Gastrocnemius medialis (tissue), 4 donors: ENCODE results near the gene GIMAP8. TPM values are rescaled to one million over a fixed set of nuclear protein-coding genes. Genes with fewer than 3 reads are reported as not detected.
A peak's percentile ranks its signal among the peaks of the same experiment; 100 is the strongest.

Source experiments
- ATAC-seq, 2 donors: fragments of 150-250 bp; one replicate each; pipeline ENCODE4 v1.9.1; 2016
- DNase-seq, 2 donors: peaks; one replicate each; pipeline ENCODE4 v3.0.0-alpha.2; 2019
- H3K27ac ChIP-seq, 4 donors: fragments of 200-600 bp; sonication (generic); 1 replicate in 1 of 4; 2 replicates in 3 of 4; pipeline ENCODE4 v1.5.1; 2016 to 2018; ENCODE audit warnings: mild to moderate bottlenecking in 2 of 4, moderate library complexity in 1 of 4
- H3K27me3 ChIP-seq, 3 donors: fragments of 200-600 bp; sonication (generic) in 2 of 3; 1 replicate in 1 of 3; 2 replicates in 2 of 3; pipeline versions ENCODE4 v1.5.1 to v1.6.0; 2016 to 2019; ENCODE audit warnings: mild to moderate bottlenecking in 1 of 3, moderate library complexity in 1 of 3
- H3K36me3 ChIP-seq, 2 donors: fragments of 200-600 bp; sonication (generic) in 1 of 2; one replicate each; pipeline ENCODE4 v1.5.1; 2017 to 2018
- H3K4me1 ChIP-seq, 2 donors: fragments of 200-600 bp; sonication (generic) in 1 of 2; one replicate each; pipeline ENCODE4 v1.5.1; 2016 to 2017; ENCODE audit warnings: mild to moderate bottlenecking in 2 of 2
- H3K4me3 ChIP-seq, 4 donors: fragments of 200-600 bp; sonication (generic) in 3 of 4; 1 replicate in 1 of 4; 2 replicates in 3 of 4; pipeline ENCODE4 v1.5.1; 2016 to 2019; ENCODE audit warnings: mild to moderate bottlenecking in 2 of 4
- H3K9me3 ChIP-seq, 3 donors: fragments of 200-600 bp; sonication (generic) in 2 of 3; 1 replicate in 1 of 3; 2 replicates in 2 of 3; pipeline ENCODE4 v1.5.1; 2016 to 2019
- CTCF ChIP-seq, 5 experiments: fragments of 450-650 bp in 3 of 5; fragments of 200-600 bp in 2 of 5; sonication (generic) in 2 of 5; IDR thresholded peaks in 4 of 5; conservative IDR thresholded peaks in 1 of 5; 1 replicate in 4 of 5; 2 replicates in 1 of 5; pipeline ENCODE4 v1.5.1; 2016 to 2019; ENCODE audit warnings: antibody characterized with exemption in 5 of 5, mild to moderate bottlenecking in 3 of 5, moderate library complexity in 3 of 5
- POLR2A ChIP-seq, 2 donors: fragments of 450-650 bp; IDR thresholded peaks; one replicate each; pipeline ENCODE4 v1.6.1; 2017; ENCODE audit warnings: antibody characterized with exemption in 2 of 2, mild to moderate bottlenecking in 2 of 2, moderate library complexity in 2 of 2
- in situ Hi-C, 4 donors: fragments of 200-750 bp; cut with MboI; loops; one replicate each; pipeline versions ENCODE4 v1.15.0 to v1.8.0; 2017; ENCODE audit warnings: low sequenced_read_pairs in 4 of 4
- intact Hi-C: fragments of 100-400 bp; cut with DNase I; formaldehyde crosslinking; loops from one replicate; pipeline ENCODE4 v1.15.1; 2023; ENCODE audit warnings: low total_unique reads
- total RNA-seq, 4 donors: library from RNA; depleted of rRNA; stranded (reverse); fragments of >200 nt; gene quantifications; one replicate each; pipeline versions ENCODE4 v1.1.0 to v1.2.3, GENCODE V29; 2016

Gene GIMAP8
- total RNA-seq, 4 donors from 2014 or later, result 5.4 to 10.4 (median 7.1) TPM

GRCh38 chr7:150513758-150514157, 63.3 kb downstream of the GIMAP8 start:
- Histone ChIP-seq H3K4me3 (peak overlapping the region in 2 of 4 donors; percentile 48 to 57), H3K27me3 (no peaks in the 10 kb centered on the region), H3K4me1 (peaks cover 0 to 3% of the 10 kb centered on the region in 2 donors), H3K27ac (peak overlapping the region in 3 of 4 donors; percentile 72 to 75 (median 72)), H3K36me3 (no peaks in the 10 kb centered on the region), H3K9me3 (no peaks in the 10 kb centered on the region)
- TF ChIP-seq POLR2A (IDR thresholded peaks at IDR 0.05), result no peak
- no peak for TF ChIP-seq CTCF (IDR thresholded peaks at IDR 0.05 in 4 of 5, conservative IDR thresholded peaks at IDR 0.05 in 1 of 5)
- ATAC-seq (no peak), DNase-seq (no peak)
- intact Hi-C loops, result no loop called here
- in situ Hi-C loops, result no loop called here

GRCh38 chr7:150514748-150515222, 64.4 kb downstream of the GIMAP8 start, which contains the start of gene GIMAP7:
GIMAP7 (plus strand) TSS chr7:150514872; CDS start chr7:150519975, 5,103 bp downstream.
- H3K36me3 ChIP-seq, result no peaks in the 10 kb centered on the region
- H3K9me3 ChIP-seq, result no peaks in the 10 kb centered on the region
- peak; percentile 11 to 42 for TF ChIP-seq POLR2A (IDR thresholded peaks at IDR 0.05)
- no peak for TF ChIP-seq CTCF (IDR thresholded peaks at IDR 0.05 in 4 of 5, conservative IDR thresholded peaks at IDR 0.05 in 1 of 5)
- ATAC-seq (peak; percentile 36 to 49), DNase-seq (peak in 1 of 2 donors; percentile 15)
- H3K27ac ChIP-seq, result peak within 1 kb of the TSS; percentile 23 to 75 (median 72)
- peak within 1 kb of the TSS; percentile 33 to 57 (median 47) for H3K4me3 ChIP-seq
- intact Hi-C loops, result no loop called here
- H3K4me1 ChIP-seq, result peaks cover 0 to 3% of the 10 kb centered on the region in 2 donors
- no peaks in the 10 kb centered on the region for H3K27me3 ChIP-seq
- in situ Hi-C loops, result no loop called here

- peak in 1 of 2 donors; percentile 7 for TF ChIP-seq POLR2A (IDR thresholded peaks at IDR 0.05)
- no peak for TF ChIP-seq CTCF (IDR thresholded peaks at IDR 0.05 in 4 of 5, conservative IDR thresholded peaks at IDR 0.05 in 1 of 5)
- peaks cover 0 to 3% of the 10 kb centered on the region in 2 donors for H3K4me1 ChIP-seq
- DNase-seq (no peak), ATAC-seq (peak in 1 of 2 donors; percentile 44)
- no peaks in the 10 kb centered on the region for H3K27me3 ChIP-seq
- H3K9me3 ChIP-seq, result no peaks in the 10 kb centered on the region
- H3K4me3 ChIP-seq, result peak overlapping the region; percentile 33 to 57 (median 47)
- intact Hi-C loops, result no loop called here
- no peaks in the 10 kb centered on the region for H3K36me3 ChIP-seq
- H3K27ac ChIP-seq, result peak overlapping the region; percentile 23 to 75 (median 72)
- in situ Hi-C loops, result no loop called here
Measured at GRCh38 chr7:150515248-150516147, 65.1 kb downstream of the GIMAP8 start.

GRCh38 chr7:150516956-150517745, 66.7 kb downstream of the GIMAP8 start:
- intact Hi-C loops, result no loop called here
- DNase-seq (no peak), ATAC-seq (peak in 1 of 2 donors; percentile 26)
- no peaks in the 10 kb centered on the region for H3K36me3 ChIP-seq
- H3K4me3 ChIP-seq, result peak overlapping the region; percentile 33 to 57 (median 47)
- in situ Hi-C loops, result no loop called here
- H3K27ac ChIP-seq, result peak overlapping the region; percentile 23 to 75 (median 72)
- no peaks in the 10 kb centered on the region for H3K27me3 ChIP-seq
- no peaks in the 10 kb centered on the region for H3K9me3 ChIP-seq
- TF ChIP-seq CTCF (IDR thresholded peaks at IDR 0.05 in 4 of 5, conservative IDR thresholded peaks at IDR 0.05 in 1 of 5), result no peak
- TF ChIP-seq POLR2A (IDR thresholded peaks at IDR 0.05), result peak in 1 of 2 donors; percentile 22
- H3K4me1 ChIP-seq, result peaks cover 0 to 3% of the 10 kb centered on the region in 2 donors
